GM12878 (cell line): ENCODE results near the gene CCNT2.

ENCODE experiments used
- NFYB ChIP-seq: IDR thresholded peaks from 2 replicates; pipeline ENCODE4 v1.6.1; 2011; ENCODE audit warnings: low read depth, mild to moderate bottlenecking, low read length, improper control_type of control experiment, moderate library complexity; ENCODE audit not compliant: insufficient read depth
- TF ChIP-seq, protein P1 (sequence below), 3 experiments: IDR thresholded peaks in 2 of 3; conservative IDR thresholded peaks in 1 of 3; 2 replicates each; pipeline ENCODE4 v1.5.1; 2011; ENCODE audit warnings: low read depth in 3 of 3, low read length in 3 of 3, mild to moderate bottlenecking in 3 of 3, control low read depth in 2 of 3, moderate library complexity in 2 of 3, inconsistent platforms in 1 of 3, mixed read lengths in 1 of 3; ENCODE audit not compliant: control insufficient read depth in 2 of 3, insufficient read depth in 1 of 3; ENCODE audit errors: extremely low read depth in 1 of 3

GRCh38 chr2:134875309-134875708 is 43.3 kb upstream of the CCNT2 start:
- no peak for TF ChIP-seq NFYB
- TF ChIP-seq, protein P1, sequence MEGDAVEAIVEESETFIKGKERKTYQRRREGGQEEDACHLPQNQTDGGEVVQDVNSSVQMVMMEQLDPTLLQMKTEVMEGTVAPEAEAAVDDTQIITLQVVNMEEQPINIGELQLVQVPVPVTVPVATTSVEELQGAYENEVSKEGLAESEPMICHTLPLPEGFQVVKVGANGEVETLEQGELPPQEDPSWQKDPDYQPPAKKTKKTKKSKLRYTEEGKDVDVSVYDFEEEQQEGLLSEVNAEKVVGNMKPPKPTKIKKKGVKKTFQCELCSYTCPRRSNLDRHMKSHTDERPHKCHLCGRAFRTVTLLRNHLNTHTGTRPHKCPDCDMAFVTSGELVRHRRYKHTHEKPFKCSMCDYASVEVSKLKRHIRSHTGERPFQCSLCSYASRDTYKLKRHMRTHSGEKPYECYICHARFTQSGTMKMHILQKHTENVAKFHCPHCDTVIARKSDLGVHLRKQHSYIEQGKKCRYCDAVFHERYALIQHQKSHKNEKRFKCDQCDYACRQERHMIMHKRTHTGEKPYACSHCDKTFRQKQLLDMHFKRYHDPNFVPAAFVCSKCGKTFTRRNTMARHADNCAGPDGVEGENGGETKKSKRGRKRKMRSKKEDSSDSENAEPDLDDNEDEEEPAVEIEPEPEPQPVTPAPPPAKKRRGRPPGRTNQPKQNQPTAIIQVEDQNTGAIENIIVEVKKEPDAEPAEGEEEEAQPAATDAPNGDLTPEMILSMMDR (IDR thresholded peaks at IDR 0.05 in 2 of 3, conservative IDR thresholded peaks at IDR 0.05 in 1 of 3; ENCODE audit: control insufficient read depth in 2 of 3, extremely low read depth in 1 of 3, insufficient read depth in 1 of 3, low read depth in 3 of 3, low read length in 3 of 3), result no peak
